GM20000 (cell line): ENCODE results near the gene DMD.
"Not testable (repeated sequence)": the region's sequence is repeated elsewhere in the genome, so short reads cannot be mapped to it uniquely, and the experiment has no call there.

Experiments
- DNase-seq: peaks from one replicate; pipeline ENCODE4 v3.0.0; 2012; ENCODE audit warnings: low spot score
- CTCF ChIP-seq: IDR thresholded peaks from 2 replicates; pipeline ENCODE4 v1.5.1; 2012; ENCODE audit warnings: mild to moderate bottlenecking, control low read depth; ENCODE audit errors: extremely low read depth, missing control alignments

The DMD gene

DNA sequence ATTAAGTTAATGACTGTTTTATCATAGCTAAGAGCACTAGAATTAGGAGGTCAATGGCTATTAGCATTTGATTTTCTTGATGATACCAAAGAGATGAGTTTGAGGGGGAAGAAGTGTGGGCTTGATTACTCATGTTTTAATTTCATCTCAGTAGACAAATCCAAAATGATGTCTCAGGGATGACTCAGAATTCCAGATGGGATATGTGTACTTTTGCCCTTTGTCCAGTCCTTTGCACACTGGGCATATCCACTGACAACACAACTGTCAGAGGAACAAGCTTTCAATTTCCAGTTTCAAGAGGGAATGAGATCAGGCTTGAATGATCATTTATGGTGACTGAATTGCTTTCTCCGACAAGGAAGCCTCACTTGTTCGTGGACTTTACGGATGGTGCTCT, 1814.2 kb downstream of the DMD start:
- DNase-seq: no peak
- TF ChIP-seq CTCF: no peak

GRCh38 chrX:31392513-31392912, 1818.8 kb downstream of the DMD start:
- DNase-seq: no peak

GRCh38 chrX:31388946-31389345, 1822.4 kb downstream of the DMD start:
- DNase-seq: no peak
- TF ChIP-seq CTCF: no peak

More at GRCh38 chrX:31392513-31392912, 1818.8 kb downstream of the DMD start:
- no peak for TF ChIP-seq CTCF

- no peak for DNase-seq
- no peak for TF ChIP-seq CTCF
Observed at GRCh38 chrX:31384471-31384870, 1826.9 kb downstream of the DMD start.

DNA sequence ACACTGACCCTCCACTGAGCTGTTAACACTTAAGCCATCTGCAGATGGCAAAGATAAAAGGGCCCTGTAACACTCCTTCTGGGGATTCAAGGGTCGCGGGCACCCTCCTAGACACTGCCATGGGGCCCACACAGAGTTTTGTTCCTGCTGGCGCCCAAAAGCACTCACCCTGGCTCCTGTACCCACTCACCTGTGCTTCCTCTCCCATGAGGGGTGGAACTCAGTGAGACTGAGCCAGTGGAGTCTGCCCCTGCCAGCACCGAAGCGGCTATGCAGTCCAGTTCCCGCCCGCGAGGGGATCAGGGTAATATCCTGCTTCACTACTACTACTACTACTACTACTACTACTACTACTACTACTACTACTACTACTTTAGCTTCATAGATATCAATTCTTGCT, 1827.4 kb downstream of the DMD start:
- DNase-seq: no peak
- TF ChIP-seq CTCF: no peak

DNA sequence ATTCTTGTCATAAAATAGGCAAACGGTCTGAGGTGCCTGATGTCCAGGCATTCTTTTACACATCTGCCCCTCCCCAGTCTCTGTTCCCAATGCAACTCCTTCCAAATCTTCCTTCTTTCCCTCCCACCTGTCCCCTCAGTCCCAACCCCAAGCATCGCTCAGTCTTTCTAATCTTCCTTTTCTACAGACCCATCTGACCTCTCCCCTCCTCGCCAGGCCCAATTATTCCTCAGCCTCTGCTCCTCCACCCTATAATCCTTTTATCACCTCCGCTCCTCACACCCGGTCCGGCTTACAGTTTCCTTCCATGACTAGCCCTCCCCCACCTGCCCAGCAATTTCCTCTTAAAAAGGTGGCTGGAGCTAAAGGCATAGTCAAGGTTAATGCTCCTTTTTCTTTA, 1832.4 kb downstream of the DMD start:
- not testable (repeated sequence) for DNase-seq

GRCh38 chrX:31377821-31378220, 1833.5 kb downstream of the DMD start:
- DNase-seq: not testable (repeated sequence)

GRCh38 chrX:31376408-31377022, 1834.8 kb downstream of the DMD start:
- no peak for TF ChIP-seq CTCF
- DNase-seq: no peak
